Heart left ventricle (tissue), 13 donors: ENCODE data around the gene PIK3AP1.

Experiments used
- POLR2A ChIP-seq, 2 donors: fragments of 450-650 bp; IDR thresholded peaks; one replicate each; pipeline ENCODE4 v1.6.1; 2017; ENCODE audit warnings: antibody characterized with exemption in 2 of 2, mild to moderate bottlenecking in 2 of 2, moderate library complexity in 2 of 2
- TF ChIP-seq, protein P1 (sequence below), 12 donors: fragments of 200-600 bp; sonication (generic) in 4 of 12; IDR thresholded peaks; one replicate each; pipeline versions ENCODE4 v1.5.0 to v1.8.0; 2018 to 2022; ENCODE audit warnings: antibody characterized with exemption in 12 of 12, mild to moderate bottlenecking in 5 of 12
- donor health status: ischemic (EF 13 %, LVEDD 7.1; RV severe dilation, severe dysfunction).
- donor health status: DM: no; HTN: yes; CAD: no.
- donor health status: DM: no; HTN: no; CAD: no.
- donor health status: ischemic (EF 25% LVEDD 6.9; RV normal size, moderate dysfunction).
- donor health status: ischemic (EF 25% LVEDD 5.7; RV mildly dilated, moderate dysfunction).
- donor health status: ischemic (EF 35%, LVEDD 5.7; RV mildly dilated, moderate dysfunction).
- donor health status: nonischemic (EF 11% LVEDD 7.7; RV severe dilation, severe dysfunction).
- donor health status: DM: yes; HTN: yes; CAD: no.
- donor health status: PGD.
- donor health status: ischemic (EF 29% LVEDD 5.4; RV normal size, mild dysfunction).
- donor health status: nonischemic (EF 23%, LVEDD 6.1; RV moderate dilation, normal function).

DNA sequence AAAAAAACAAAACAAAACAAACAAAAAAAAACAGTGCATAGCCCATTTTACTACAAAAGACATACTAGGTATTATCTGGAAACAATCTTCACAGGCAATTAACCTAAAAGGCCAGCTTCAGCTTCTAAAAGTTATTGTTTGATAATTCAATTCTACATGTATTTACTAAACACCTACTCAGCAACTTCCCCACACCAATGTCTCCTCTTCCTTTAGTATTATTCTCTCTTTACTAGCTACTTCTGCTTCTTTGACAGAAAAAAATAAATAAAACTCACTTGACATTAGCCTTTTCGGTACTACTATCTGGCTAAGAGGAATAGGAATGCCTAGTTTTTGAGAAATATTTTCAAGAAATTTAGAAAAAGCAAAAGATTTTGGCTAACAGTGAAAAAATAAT, 136.3 kb downstream of the PIK3AP1 start:
- TF ChIP-seq, protein P1, sequence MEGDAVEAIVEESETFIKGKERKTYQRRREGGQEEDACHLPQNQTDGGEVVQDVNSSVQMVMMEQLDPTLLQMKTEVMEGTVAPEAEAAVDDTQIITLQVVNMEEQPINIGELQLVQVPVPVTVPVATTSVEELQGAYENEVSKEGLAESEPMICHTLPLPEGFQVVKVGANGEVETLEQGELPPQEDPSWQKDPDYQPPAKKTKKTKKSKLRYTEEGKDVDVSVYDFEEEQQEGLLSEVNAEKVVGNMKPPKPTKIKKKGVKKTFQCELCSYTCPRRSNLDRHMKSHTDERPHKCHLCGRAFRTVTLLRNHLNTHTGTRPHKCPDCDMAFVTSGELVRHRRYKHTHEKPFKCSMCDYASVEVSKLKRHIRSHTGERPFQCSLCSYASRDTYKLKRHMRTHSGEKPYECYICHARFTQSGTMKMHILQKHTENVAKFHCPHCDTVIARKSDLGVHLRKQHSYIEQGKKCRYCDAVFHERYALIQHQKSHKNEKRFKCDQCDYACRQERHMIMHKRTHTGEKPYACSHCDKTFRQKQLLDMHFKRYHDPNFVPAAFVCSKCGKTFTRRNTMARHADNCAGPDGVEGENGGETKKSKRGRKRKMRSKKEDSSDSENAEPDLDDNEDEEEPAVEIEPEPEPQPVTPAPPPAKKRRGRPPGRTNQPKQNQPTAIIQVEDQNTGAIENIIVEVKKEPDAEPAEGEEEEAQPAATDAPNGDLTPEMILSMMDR (IDR thresholded peaks at IDR 0.05), result no peak
- no peak for TF ChIP-seq POLR2A (IDR thresholded peaks at IDR 0.05)
